Measurements from ENCODE around the gene C2orf69.
"Not testable (repeated sequence)": the region's sequence is repeated elsewhere in the genome, so short reads cannot be mapped to it uniquely, and the experiment has no call there.

C2orf69 gene

DNA sequence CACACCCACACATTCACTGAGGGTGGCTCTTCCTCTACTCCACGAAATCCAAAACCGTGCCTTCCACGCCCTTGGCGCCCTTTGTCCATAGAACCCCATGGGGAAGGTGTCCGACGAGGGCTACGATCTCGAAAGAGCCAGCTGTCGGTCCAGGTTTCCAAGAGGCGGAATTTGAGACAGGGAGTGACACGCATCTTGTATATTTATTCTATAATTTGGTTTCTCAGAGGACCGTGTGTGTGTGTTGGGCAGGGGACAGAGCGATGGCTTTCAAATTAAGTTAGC is 726 bp downstream of the C2orf69 start:
- Histone ChIP-seq H3F3A (ENCODE audit: insufficient read depth, low read length) (no peaks in the 10 kb centered on the region), H3K4me3 (ENCODE audit: low read depth, low read length, poor library complexity, severe bottlenecking) (peak overlapping the region; percentile 83), H3K27ac (ENCODE audit: low read depth, low read length, poor library complexity, severe bottlenecking) (peak overlapping the region; percentile 45), H3K9ac (ENCODE audit: low read length) (peak overlapping the region; percentile 87), H3K27me3 (ENCODE audit: insufficient read depth, low read length) (no peaks in the 10 kb centered on the region), H4K20me1 (ENCODE audit: insufficient read depth, low read length) (no peaks in the 10 kb centered on the region), H2AFZ (ENCODE audit: low read length) (no peak overlapping the region), H3K9me2 (ENCODE audit: low read depth, low read length) (no peaks in the 10 kb centered on the region), H3K79me2 (ENCODE audit: insufficient read depth, low read length) (peaks cover 38% of the 10 kb centered on the region), H3K9me3 (ENCODE audit: low read length) (no peaks in the 10 kb centered on the region), H3K4me1 (ENCODE audit: insufficient read depth, low read length, severe bottlenecking) (peaks cover 26% of the 10 kb centered on the region), H3K36me3 (ENCODE audit: insufficient read depth, low read length) (peaks cover 33% of the 10 kb centered on the region), H3K4me2 (ENCODE audit: low read length) (peak overlapping the region; percentile 80)
- TF ChIP-seq, protein P1, sequence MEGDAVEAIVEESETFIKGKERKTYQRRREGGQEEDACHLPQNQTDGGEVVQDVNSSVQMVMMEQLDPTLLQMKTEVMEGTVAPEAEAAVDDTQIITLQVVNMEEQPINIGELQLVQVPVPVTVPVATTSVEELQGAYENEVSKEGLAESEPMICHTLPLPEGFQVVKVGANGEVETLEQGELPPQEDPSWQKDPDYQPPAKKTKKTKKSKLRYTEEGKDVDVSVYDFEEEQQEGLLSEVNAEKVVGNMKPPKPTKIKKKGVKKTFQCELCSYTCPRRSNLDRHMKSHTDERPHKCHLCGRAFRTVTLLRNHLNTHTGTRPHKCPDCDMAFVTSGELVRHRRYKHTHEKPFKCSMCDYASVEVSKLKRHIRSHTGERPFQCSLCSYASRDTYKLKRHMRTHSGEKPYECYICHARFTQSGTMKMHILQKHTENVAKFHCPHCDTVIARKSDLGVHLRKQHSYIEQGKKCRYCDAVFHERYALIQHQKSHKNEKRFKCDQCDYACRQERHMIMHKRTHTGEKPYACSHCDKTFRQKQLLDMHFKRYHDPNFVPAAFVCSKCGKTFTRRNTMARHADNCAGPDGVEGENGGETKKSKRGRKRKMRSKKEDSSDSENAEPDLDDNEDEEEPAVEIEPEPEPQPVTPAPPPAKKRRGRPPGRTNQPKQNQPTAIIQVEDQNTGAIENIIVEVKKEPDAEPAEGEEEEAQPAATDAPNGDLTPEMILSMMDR (IDR thresholded peaks at IDR 0.05; ENCODE audit: low read length): no peak
- no peak for TF ChIP-seq EZH2 (IDR thresholded peaks at IDR 0.05; ENCODE audit: borderline replicate concordance, low read length)

DNA sequence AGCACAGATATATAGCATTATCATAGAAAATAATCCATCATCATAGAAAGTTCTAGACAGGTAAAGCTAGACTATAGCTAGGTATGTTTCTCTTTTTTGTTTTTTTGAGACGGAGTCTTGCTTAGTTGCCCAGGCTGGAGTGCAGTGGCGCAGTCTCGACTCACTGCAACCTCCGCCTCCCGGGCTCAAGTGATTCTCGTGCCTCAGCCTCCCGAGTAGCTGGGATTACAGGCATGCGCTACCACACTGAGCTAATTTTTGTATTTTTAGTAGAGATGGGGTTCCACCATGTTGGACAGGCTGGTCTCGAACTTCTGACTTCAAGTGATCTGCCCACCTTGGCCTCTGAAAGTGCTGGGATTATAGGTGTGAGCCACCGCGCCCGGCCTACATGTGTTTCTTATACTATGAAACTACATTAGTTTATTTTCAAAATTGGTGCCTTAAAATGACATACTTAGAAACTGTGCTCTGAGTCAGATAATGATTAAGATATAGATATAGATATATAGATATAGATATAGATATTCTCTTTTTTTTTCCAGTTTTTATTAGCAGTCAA is 1.5 kb downstream of the C2orf69 start:
- not testable (repeated sequence) for H3K27me3 ChIP-seq (ENCODE audit: insufficient read depth, low read length); H3F3A ChIP-seq (ENCODE audit: insufficient read depth, low read length); H3K27ac ChIP-seq (ENCODE audit: low read depth, low read length, poor library complexity, severe bottlenecking); H3K9me3 ChIP-seq (ENCODE audit: low read length); H2AFZ ChIP-seq (ENCODE audit: low read length); H3K9me2 ChIP-seq (ENCODE audit: low read depth, low read length); H4K20me1 ChIP-seq (ENCODE audit: insufficient read depth, low read length)
- peaks cover 26% of the 10 kb centered on the region for H3K4me1 ChIP-seq (ENCODE audit: insufficient read depth, low read length, severe bottlenecking)
- H3K36me3 ChIP-seq (ENCODE audit: insufficient read depth, low read length): peaks cover 41% of the 10 kb centered on the region
- peaks cover 44% of the 10 kb centered on the region for H3K79me2 ChIP-seq (ENCODE audit: insufficient read depth, low read length)
- peak overlapping the region; percentile 83 for H3K4me3 ChIP-seq (ENCODE audit: low read depth, low read length, poor library complexity, severe bottlenecking)
- H3K4me2 ChIP-seq (ENCODE audit: low read length): peak overlapping the region; percentile 80
- H3K9ac ChIP-seq (ENCODE audit: low read length): peak overlapping the region; percentile 87

DNA sequence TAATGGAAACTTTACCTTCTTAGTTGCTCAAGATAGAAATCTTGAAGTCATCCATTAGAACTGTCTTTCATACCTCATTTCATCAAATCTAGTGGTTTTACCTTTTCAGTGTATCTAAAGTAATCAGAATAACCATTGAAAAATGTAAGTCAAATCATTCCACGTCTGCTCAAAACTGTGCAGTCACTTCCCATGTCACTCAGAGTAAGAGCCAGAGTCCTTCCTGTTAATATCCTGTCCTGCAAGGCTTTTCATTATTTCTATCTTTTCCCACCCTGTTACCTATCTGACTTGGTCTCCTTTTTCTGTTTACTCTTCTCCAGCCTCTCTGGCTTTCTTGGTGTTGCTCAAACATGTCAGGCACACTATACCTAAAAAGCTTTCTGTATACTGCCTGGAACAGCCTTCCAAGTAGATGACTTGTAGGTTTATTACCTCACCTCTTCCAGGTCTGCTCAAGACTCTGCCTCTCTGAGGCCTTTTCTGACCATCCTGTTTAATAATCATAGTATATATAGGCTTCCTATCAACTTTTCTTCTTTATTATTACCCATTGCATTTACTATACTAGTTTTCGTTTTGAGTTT is 3.4 kb downstream of the C2orf69 start:
- Histone ChIP-seq H3K9me3 (ENCODE audit: low read length) (peaks cover 5% of the 10 kb centered on the region), H3K9me2 (ENCODE audit: low read depth, low read length) (no peaks in the 10 kb centered on the region), H3K27ac (ENCODE audit: low read depth, low read length, poor library complexity, severe bottlenecking) (no peak overlapping the region), H3K4me3 (ENCODE audit: low read depth, low read length, poor library complexity, severe bottlenecking) (no peak overlapping the region), H3K9ac (ENCODE audit: low read length) (no peak overlapping the region), H3K4me2 (ENCODE audit: low read length) (peak overlapping the region; percentile 8; the same call in 1 of the 2 replicates), H3K4me1 (ENCODE audit: insufficient read depth, low read length, severe bottlenecking) (peaks cover 26% of the 10 kb centered on the region), H3F3A (ENCODE audit: insufficient read depth, low read length) (no peaks in the 10 kb centered on the region), H3K36me3 (ENCODE audit: insufficient read depth, low read length) (peaks cover 59% of the 10 kb centered on the region), H3K79me2 (ENCODE audit: insufficient read depth, low read length) (peaks cover 59% of the 10 kb centered on the region), H2AFZ (ENCODE audit: low read length) (no peak overlapping the region), H4K20me1 (ENCODE audit: insufficient read depth, low read length) (no peaks in the 10 kb centered on the region), H3K27me3 (ENCODE audit: insufficient read depth, low read length) (no peaks in the 10 kb centered on the region)
- TF ChIP-seq, protein P1 (IDR thresholded peaks at IDR 0.05; ENCODE audit: low read length): no peak
- TF ChIP-seq EZH2 (IDR thresholded peaks at IDR 0.05; ENCODE audit: borderline replicate concordance, low read length): no peak

DNA sequence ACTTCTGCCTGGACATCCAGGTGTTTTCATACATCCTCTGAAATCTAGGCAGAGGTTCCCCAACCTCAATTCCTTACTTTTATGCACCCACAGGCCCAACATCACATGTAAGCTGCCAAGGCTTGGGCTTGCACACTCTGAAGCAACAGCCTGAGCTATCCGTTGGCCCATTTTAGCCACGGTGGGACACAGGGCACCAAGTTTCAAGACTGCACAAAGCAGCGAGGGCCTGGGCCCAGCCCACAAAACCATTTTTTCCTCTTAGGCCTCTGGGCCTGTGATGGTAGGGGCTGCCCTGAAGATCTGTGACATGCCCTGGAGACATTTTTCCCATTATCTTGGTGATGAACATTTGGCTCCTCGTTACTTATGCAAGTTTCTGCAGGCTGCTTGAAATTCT is 5.9 kb downstream of the C2orf69 start:
- H3K4me2 ChIP-seq (ENCODE audit: low read length): no peak overlapping the region
- H3K9me3 ChIP-seq (ENCODE audit: low read length): peaks cover 5% of the 10 kb centered on the region
- H2AFZ ChIP-seq (ENCODE audit: low read length): no peak overlapping the region
- no peak overlapping the region for H3K9ac ChIP-seq (ENCODE audit: low read length)
- peaks cover 66% of the 10 kb centered on the region for H3K36me3 ChIP-seq (ENCODE audit: insufficient read depth, low read length)
- peaks cover 19% of the 10 kb centered on the region for H3K4me1 ChIP-seq (ENCODE audit: insufficient read depth, low read length, severe bottlenecking)
- H3K9me2 ChIP-seq (ENCODE audit: low read depth, low read length): no peaks in the 10 kb centered on the region
- no peak overlapping the region for H3K27ac ChIP-seq (ENCODE audit: low read depth, low read length, poor library complexity, severe bottlenecking)
- H4K20me1 ChIP-seq (ENCODE audit: insufficient read depth, low read length): no peaks in the 10 kb centered on the region
- TF ChIP-seq, protein P1 (IDR thresholded peaks at IDR 0.05; ENCODE audit: low read length): no peak
- TF ChIP-seq EZH2 (IDR thresholded peaks at IDR 0.05; ENCODE audit: borderline replicate concordance, low read length): no peak
- peaks cover 70% of the 10 kb centered on the region for H3K79me2 ChIP-seq (ENCODE audit: insufficient read depth, low read length)
- H3K4me3 ChIP-seq (ENCODE audit: low read depth, low read length, poor library complexity, severe bottlenecking): no peak overlapping the region
- no peaks in the 10 kb centered on the region for H3K27me3 ChIP-seq (ENCODE audit: insufficient read depth, low read length)
- H3F3A ChIP-seq (ENCODE audit: insufficient read depth, low read length): no peaks in the 10 kb centered on the region

Measured in OCI-LY1 (cell line).